DMS53 treated with DMSO at 0.1 percent for 48 hours (cell line): ENCODE data around the gene STOM.

Experiments used
- DNase-seq: peaks from one replicate; lab custom pipeline; 2025; ENCODE audit not compliant: unreplicated experiment; lab: John Stamatoyannopoulos, UW

The STOM gene

GRCh38 chr9:121371495-121372061 is 1.5 kb upstream of the STOM start:
- no peak for DNase-seq

- no peak for DNase-seq
Measured at GRCh38 chr9:121368745-121369144, 1.3 kb downstream of the STOM start.

GRCh38 chr9:121368138-121368522 is 1.9 kb downstream of the STOM start:
- DNase-seq, result no peak

- no peak for DNase-seq
Measured at GRCh38 chr9:121367306-121368137, 2.5 kb downstream of the STOM start.

GRCh38 chr9:121366611-121367192 is 3.3 kb downstream of the STOM start:
- DNase-seq, result no peak

- no peak for DNase-seq
Measured at GRCh38 chr9:121365564-121365963, 4.5 kb downstream of the STOM start.

GRCh38 chr9:121364886-121365285 is 5.2 kb downstream of the STOM start:
- no peak for DNase-seq

GRCh38 chr9:121364077-121364476 is 6.0 kb downstream of the STOM start:
- DNase-seq, result no peak

GRCh38 chr9:121363622-121363961 is 6.5 kb downstream of the STOM start:
- no peak for DNase-seq

GRCh38 chr9:121362813-121363621 is 7.0 kb downstream of the STOM start:
- DNase-seq, result no peak

- DNase-seq, result no peak
Measured at GRCh38 chr9:121360601-121361374, 9.3 kb downstream of the STOM start.

- DNase-seq, result no peak
Measured at GRCh38 chr9:121359351-121360294, 10.4 kb downstream of the STOM start.

GRCh38 chr9:121358751-121359150 is 11.3 kb downstream of the STOM start:
- no peak for DNase-seq

- DNase-seq, result no peak
Measured at GRCh38 chr9:121357011-121357410, 13.0 kb downstream of the STOM start.

GRCh38 chr9:121354762-121355161 is 15.3 kb downstream of the STOM start:
- no peak for DNase-seq

- no peak for DNase-seq
Measured at GRCh38 chr9:121354141-121354540, 15.9 kb downstream of the STOM start.

- DNase-seq, result no peak
Measured at GRCh38 chr9:121353241-121354061, 16.6 kb downstream of the STOM start.

GRCh38 chr9:121350993-121351561 is 19.0 kb downstream of the STOM start:
- DNase-seq, result no peak

- no peak for DNase-seq
Measured at GRCh38 chr9:121350036-121350435, 20.0 kb downstream of the STOM start.
